ENCODE results near the gene CST11.
"Not testable (repeated sequence)": the region's sequence is repeated elsewhere in the genome, so short reads cannot be mapped to it uniquely, and the experiment has no call there.

Gene CST11

GRCh38 chr20:23472306-23472705 is 19.6 kb upstream of the CST11 start:
- not testable (repeated sequence) for H3K36me3 Mint-ChIP-seq; DNase-seq (ENCODE audit: low spot score in 2 of 2); H3K27ac Mint-ChIP-seq; H3K4me3 Mint-ChIP-seq; H3K4me1 Mint-ChIP-seq; ATAC-seq (ENCODE audit: low read depth); H3K27me3 Mint-ChIP-seq; H3K9me3 Mint-ChIP-seq

- not testable (repeated sequence) for H3K27ac Mint-ChIP-seq; DNase-seq (ENCODE audit: low spot score in 2 of 2); H3K4me3 Mint-ChIP-seq; H3K36me3 Mint-ChIP-seq; H3K4me1 Mint-ChIP-seq; ATAC-seq (ENCODE audit: low read depth)
- peaks cover 15% of the 10 kb centered on the region for H3K9me3 Mint-ChIP-seq
- peaks cover 19% of the 10 kb centered on the region for H3K27me3 Mint-ChIP-seq
These were observed 14.3 kb upstream of the CST11 start for GRCh38 chr20:23466961-23467360.

- peaks cover 25% of the 10 kb centered on the region for H3K27me3 Mint-ChIP-seq
- no peaks in the 10 kb centered on the region for H3K4me1 Mint-ChIP-seq
- no peak overlapping the region for H3K27ac Mint-ChIP-seq
- DNase-seq (ENCODE audit: low spot score in 2 of 2) (no peak), ATAC-seq (ENCODE audit: low read depth) (no peak)
- peaks cover 5% of the 10 kb centered on the region for H3K9me3 Mint-ChIP-seq
- H3K4me3 Mint-ChIP-seq = no peak overlapping the region
- peaks cover 2% of the 10 kb centered on the region for H3K36me3 Mint-ChIP-seq
These were observed 8.5 kb upstream of the CST11 start for GRCh38 chr20:23461180-23461579.

GRCh38 chr20:23459461-23460150 is 6.9 kb upstream of the CST11 start:
- ATAC-seq (ENCODE audit: low read depth) (no peak), DNase-seq (ENCODE audit: low spot score in 2 of 2) (no peak)
- Mint-ChIP-seq H3K27me3 (peaks cover 28% of the 10 kb centered on the region), H3K36me3 (peaks cover 2% of the 10 kb centered on the region), H3K27ac (no peak overlapping the region), H3K4me3 (no peak overlapping the region), H3K9me3 (peaks cover 2% of the 10 kb centered on the region), H3K4me1 (no peaks in the 10 kb centered on the region)

- no peak for DNase-seq (ENCODE audit: low spot score in 2 of 2)
- H3K27ac Mint-ChIP-seq = no peak overlapping the region
- no peaks in the 10 kb centered on the region for H3K9me3 Mint-ChIP-seq
- H3K4me1 Mint-ChIP-seq = no peaks in the 10 kb centered on the region
- no peak overlapping the region for H3K4me3 Mint-ChIP-seq
- ATAC-seq (ENCODE audit: low read depth) = no peak
- H3K27me3 Mint-ChIP-seq = peaks cover 19% of the 10 kb centered on the region
- no peaks in the 10 kb centered on the region for H3K36me3 Mint-ChIP-seq
These were observed 4.2 kb upstream of the CST11 start for GRCh38 chr20:23456873-23457272.

GRCh38 chr20:23456409-23456808 is 3.7 kb upstream of the CST11 start:
- DNase-seq (ENCODE audit: low spot score in 2 of 2) (no peak), ATAC-seq (ENCODE audit: low read depth) (no peak)
- H3K4me1 Mint-ChIP-seq = no peaks in the 10 kb centered on the region
- H3K9me3 Mint-ChIP-seq = no peaks in the 10 kb centered on the region
- H3K27ac Mint-ChIP-seq = no peak overlapping the region
- peaks cover 17% of the 10 kb centered on the region for H3K27me3 Mint-ChIP-seq
- H3K4me3 Mint-ChIP-seq = no peak overlapping the region
- no peaks in the 10 kb centered on the region for H3K36me3 Mint-ChIP-seq

GRCh38 chr20:23455639-23456038 is 3.0 kb upstream of the CST11 start:
- peaks cover 21% of the 10 kb centered on the region for H3K27me3 Mint-ChIP-seq
- ATAC-seq (ENCODE audit: low read depth) (no peak), DNase-seq (ENCODE audit: low spot score in 2 of 2) (no peak)
- no peaks in the 10 kb centered on the region for H3K9me3 Mint-ChIP-seq
- H3K4me3 Mint-ChIP-seq = no peak overlapping the region
- no peaks in the 10 kb centered on the region for H3K36me3 Mint-ChIP-seq
- no peak overlapping the region for H3K27ac Mint-ChIP-seq
- no peaks in the 10 kb centered on the region for H3K4me1 Mint-ChIP-seq

GRCh38 chr20:23454816-23455215 is 2.1 kb upstream of the CST11 start:
- Mint-ChIP-seq H3K9me3 (no peaks in the 10 kb centered on the region), H3K36me3 (no peaks in the 10 kb centered on the region), H3K4me3 (no peak overlapping the region), H3K27ac (no peak overlapping the region), H3K27me3 (peaks cover 21% of the 10 kb centered on the region), H3K4me1 (no peaks in the 10 kb centered on the region)
- no peak for ATAC-seq (ENCODE audit: low read depth)
- DNase-seq (ENCODE audit: low spot score in 2 of 2) = no peak

- DNase-seq (ENCODE audit: low spot score in 2 of 2) (no peak), ATAC-seq (ENCODE audit: low read depth) (no peak)
- H3K4me1 Mint-ChIP-seq = no peaks in the 10 kb centered on the region
- no peak overlapping the region for H3K27ac Mint-ChIP-seq
- no peak overlapping the region for H3K4me3 Mint-ChIP-seq
- no peaks in the 10 kb centered on the region for H3K9me3 Mint-ChIP-seq
- H3K27me3 Mint-ChIP-seq = peaks cover 16% of the 10 kb centered on the region
- no peaks in the 10 kb centered on the region for H3K36me3 Mint-ChIP-seq
These were observed 1.2 kb upstream of the CST11 start for GRCh38 chr20:23453549-23454543.

- no peak overlapping the region for H3K27ac Mint-ChIP-seq
- ATAC-seq (ENCODE audit: low read depth) (no peak), DNase-seq (ENCODE audit: low spot score in 2 of 2) (no peak)
- no peaks in the 10 kb centered on the region for H3K36me3 Mint-ChIP-seq
- no peak overlapping the region for H3K4me3 Mint-ChIP-seq
- H3K4me1 Mint-ChIP-seq = no peaks in the 10 kb centered on the region
- peaks cover 12% of the 10 kb centered on the region for H3K27me3 Mint-ChIP-seq
- no peaks in the 10 kb centered on the region for H3K9me3 Mint-ChIP-seq
These were observed 654 bp downstream of the CST11 start for GRCh38 chr20:23451956-23452487.

GRCh38 chr20:23450877-23451276 is 1.8 kb downstream of the CST11 start:
- H3K27me3 Mint-ChIP-seq = peaks cover 6% of the 10 kb centered on the region
- peaks cover 2% of the 10 kb centered on the region for H3K4me1 Mint-ChIP-seq
- DNase-seq (ENCODE audit: low spot score in 2 of 2) = no peak
- H3K9me3 Mint-ChIP-seq = no peaks in the 10 kb centered on the region
- H3K4me3 Mint-ChIP-seq = no peak overlapping the region
- ATAC-seq (ENCODE audit: low read depth) = no peak
- H3K27ac Mint-ChIP-seq = no peak overlapping the region
- H3K36me3 Mint-ChIP-seq = no peaks in the 10 kb centered on the region

GRCh38 chr20:23449421-23449820 is 3.3 kb downstream of the CST11 start:
- Mint-ChIP-seq H3K36me3 (no peaks in the 10 kb centered on the region), H3K4me3 (no peak overlapping the region), H3K4me1 (peaks cover 2% of the 10 kb centered on the region), H3K9me3 (no peaks in the 10 kb centered on the region), H3K27ac (no peak overlapping the region), H3K27me3 (peaks cover 4% of the 10 kb centered on the region)
- ATAC-seq (ENCODE audit: low read depth) (no peak), DNase-seq (ENCODE audit: low spot score in 2 of 2) (no peak)

GRCh38 chr20:23448167-23448566 is 4.5 kb downstream of the CST11 start:
- DNase-seq (ENCODE audit: low spot score in 2 of 2) (no peak), ATAC-seq (ENCODE audit: low read depth) (no peak)
- Mint-ChIP-seq H3K27me3 (peaks cover 4% of the 10 kb centered on the region), H3K4me3 (no peak overlapping the region), H3K4me1 (peaks cover 2% of the 10 kb centered on the region), H3K36me3 (no peaks in the 10 kb centered on the region), H3K9me3 (no peaks in the 10 kb centered on the region), H3K27ac (no peak overlapping the region)

GRCh38 chr20:23446505-23446904 is 6.2 kb downstream of the CST11 start:
- no peaks in the 10 kb centered on the region for H3K9me3 Mint-ChIP-seq
- no peak overlapping the region for H3K27ac Mint-ChIP-seq
- ATAC-seq (ENCODE audit: low read depth) (no peak), DNase-seq (ENCODE audit: low spot score in 2 of 2) (no peak)
- no peak overlapping the region for H3K4me3 Mint-ChIP-seq
- peaks cover 2% of the 10 kb centered on the region for H3K4me1 Mint-ChIP-seq
- H3K27me3 Mint-ChIP-seq = peaks cover 4% of the 10 kb centered on the region
- H3K36me3 Mint-ChIP-seq = no peaks in the 10 kb centered on the region
